Neural progenitor cell (in vitro differentiated cells): ENCODE results near the gene COMP. TPM values are rescaled to one million over a fixed set of nuclear protein-coding genes. Genes with fewer than 3 reads are reported as not detected.
A peak's percentile ranks its signal among the peaks of the same experiment; 100 is the strongest.

ENCODE experiments used
- DNase-seq: peaks from one replicate; pipeline ENCODE4 v3.0.0-alpha.2; 2016; ENCODE audit warnings: low spot score
- H2AFZ ChIP-seq: fragments of 200-600 bp; sonication (generic); replicated peaks from 2 replicates; pipeline ENCODE4 v1.6.1; 2016; ENCODE audit warnings: antibody characterized with exemption
- H3F3A ChIP-seq: fragments of 200-600 bp; sonication (generic); 2 replicates; pipeline ENCODE4 v1.6.1; 2016; ENCODE audit warnings: antibody characterized with exemption, low read depth
- H3K27ac ChIP-seq: fragments of 200-600 bp; sonication (generic); 2 replicates; pipeline ENCODE4 v1.5.1; 2016; ENCODE audit warnings: mild to moderate bottlenecking
- H3K27me3 ChIP-seq: fragments of 200-600 bp; sonication (generic); 2 replicates; pipeline ENCODE4 v1.6.1; 2016; ENCODE audit warnings: mild to moderate bottlenecking, moderate library complexity
- H3K36me3 ChIP-seq: fragments of 200-600 bp; sonication (generic); 2 replicates; pipeline ENCODE4 v1.5.1; 2016
- H3K4me1 ChIP-seq: fragments of 200-600 bp; sonication (generic); 2 replicates; pipeline ENCODE4 v1.6.1; 2016; ENCODE audit warnings: mixed run types
- H3K4me2 ChIP-seq: fragments of 200-600 bp; sonication (generic); 2 replicates; pipeline ENCODE4 v1.6.1; 2016
- H3K4me3 ChIP-seq: fragments of 200-600 bp; sonication (generic); 2 replicates; pipeline ENCODE4 v1.5.1; 2016
- H3K79me2 ChIP-seq: fragments of 200-600 bp; sonication (generic); 2 replicates; pipeline ENCODE4 v1.6.1; 2016; ENCODE audit warnings: low read depth
- H3K9ac ChIP-seq: fragments of 200-600 bp; sonication (generic); 2 replicates; pipeline ENCODE4 v1.6.1; 2016
- H3K9me3 ChIP-seq: fragments of 200-600 bp; sonication (generic); 2 replicates; pipeline ENCODE4 v1.5.1; 2016; ENCODE audit warnings: low read depth
- H4K20me1 ChIP-seq: fragments of 200-600 bp; sonication (generic); 2 replicates; pipeline ENCODE4 v1.6.1; 2016; ENCODE audit warnings: low read depth
- H3K27ac Mint-ChIP-seq: 3 replicates; pipeline ENCODE4 v1.8.0; 2021; ENCODE audit warnings: mixed read lengths
- H3K27me3 Mint-ChIP-seq: 2 replicates; pipeline ENCODE4 v1.8.0; 2022; ENCODE audit warnings: low read depth, mild to moderate bottlenecking, inconsistent platforms, moderate library complexity, mixed read lengths; ENCODE audit not compliant: insufficient read depth
- H3K36me3 Mint-ChIP-seq: 3 replicates; pipeline ENCODE4 v1.8.0; 2021; ENCODE audit warnings: mixed read lengths
- H3K4me1 Mint-ChIP-seq: 3 replicates; pipeline ENCODE4 v1.8.0; 2021; ENCODE audit warnings: mixed read lengths
- H3K4me3 Mint-ChIP-seq: 3 replicates; pipeline ENCODE4 v1.8.0; 2021; ENCODE audit warnings: mild to moderate bottlenecking, moderate library complexity, mixed read lengths
- H3K9me3 Mint-ChIP-seq: 3 replicates; pipeline ENCODE4 v1.8.0; 2020; ENCODE audit warnings: mixed read lengths
- EZH2 ChIP-seq: fragments of 200-600 bp; sonication (generic); IDR thresholded peaks from 2 replicates; pipeline ENCODE4 v1.6.1; 2017; ENCODE audit warnings: antibody characterized with exemption, mild to moderate bottlenecking, moderate library complexity
- EZH2phosphoT487 ChIP-seq: fragments of 200-600 bp; sonication (generic); IDR thresholded peaks from 2 replicates; pipeline ENCODE4 v1.6.1; 2017; ENCODE audit warnings: antibody characterized with exemption
- total RNA-seq: library from RNA; depleted of rRNA; stranded (reverse); fragments of >200 nt; gene quantifications from 2 replicates; pipeline ENCODE4 v1.2.3, GENCODE V29; 2015; ENCODE audit warnings: low replicate concordance
- TF ChIP-seq, protein P1 (sequence below): fragments of 200-600 bp; sonication (generic); IDR thresholded peaks from 2 replicates; pipeline ENCODE4 v1.5.1; 2017; ENCODE audit warnings: antibody characterized with exemption, mild to moderate bottlenecking

COMP gene
- total RNA-seq, 1 donor from 2014 or later: not detected

DNA sequence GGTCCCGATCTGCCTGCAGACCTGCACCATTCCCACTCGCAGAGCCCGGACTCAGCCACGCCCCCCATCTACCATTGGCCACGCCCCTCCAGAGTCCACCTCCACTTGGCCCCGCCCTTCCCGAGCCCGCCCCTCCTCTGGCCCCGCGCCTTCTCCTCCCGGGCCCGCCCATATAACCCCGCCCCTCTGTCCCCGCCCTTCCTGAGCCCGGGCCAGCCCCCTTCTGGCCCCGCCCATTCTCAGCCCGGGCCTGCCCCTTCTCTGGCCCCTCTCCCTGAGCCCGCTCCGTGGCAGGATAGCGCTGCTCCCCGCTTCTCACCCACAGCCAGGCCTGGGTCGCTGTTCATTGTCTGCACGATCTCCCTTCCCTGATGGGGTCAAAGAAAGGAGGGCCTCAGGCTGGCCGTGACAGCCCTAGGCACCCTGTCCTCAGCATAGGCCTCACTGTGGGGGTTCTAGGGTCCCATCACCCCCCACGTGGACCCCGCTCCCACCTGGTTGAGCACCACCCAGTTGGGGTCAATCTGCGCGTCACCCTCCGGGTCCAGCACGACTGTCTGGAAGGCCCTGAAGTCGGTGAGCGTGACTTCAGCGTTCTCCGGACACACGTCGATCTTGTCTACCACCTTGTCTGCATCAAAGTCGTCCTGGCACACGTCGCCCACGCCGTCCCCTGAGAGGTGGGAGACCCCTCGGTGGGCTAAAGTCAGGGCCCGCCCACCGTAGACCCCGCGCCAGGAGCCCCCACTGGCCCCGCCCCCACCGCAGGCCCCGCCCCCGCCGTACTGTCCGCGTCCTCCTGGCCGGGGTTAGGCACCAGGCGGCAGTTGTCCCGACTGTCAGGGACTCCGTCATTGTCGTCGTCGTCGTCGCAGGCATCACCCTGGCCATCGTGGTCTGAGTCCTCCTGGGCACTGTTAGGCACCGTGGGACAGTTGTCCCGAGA is 5.7 kb downstream of the COMP start:
- Mint-ChIP-seq H3K4me1 (peaks cover 25% of the 10 kb centered on the region), H3K4me3 (peak overlapping the region; percentile 81), H3K36me3 (peaks cover 5% of the 10 kb centered on the region), H3K9me3 (peaks cover 9% of the 10 kb centered on the region), H3K27ac (no peak overlapping the region), H3K27me3 (peaks cover 53% of the 10 kb centered on the region)
- TF ChIP-seq, protein P1, sequence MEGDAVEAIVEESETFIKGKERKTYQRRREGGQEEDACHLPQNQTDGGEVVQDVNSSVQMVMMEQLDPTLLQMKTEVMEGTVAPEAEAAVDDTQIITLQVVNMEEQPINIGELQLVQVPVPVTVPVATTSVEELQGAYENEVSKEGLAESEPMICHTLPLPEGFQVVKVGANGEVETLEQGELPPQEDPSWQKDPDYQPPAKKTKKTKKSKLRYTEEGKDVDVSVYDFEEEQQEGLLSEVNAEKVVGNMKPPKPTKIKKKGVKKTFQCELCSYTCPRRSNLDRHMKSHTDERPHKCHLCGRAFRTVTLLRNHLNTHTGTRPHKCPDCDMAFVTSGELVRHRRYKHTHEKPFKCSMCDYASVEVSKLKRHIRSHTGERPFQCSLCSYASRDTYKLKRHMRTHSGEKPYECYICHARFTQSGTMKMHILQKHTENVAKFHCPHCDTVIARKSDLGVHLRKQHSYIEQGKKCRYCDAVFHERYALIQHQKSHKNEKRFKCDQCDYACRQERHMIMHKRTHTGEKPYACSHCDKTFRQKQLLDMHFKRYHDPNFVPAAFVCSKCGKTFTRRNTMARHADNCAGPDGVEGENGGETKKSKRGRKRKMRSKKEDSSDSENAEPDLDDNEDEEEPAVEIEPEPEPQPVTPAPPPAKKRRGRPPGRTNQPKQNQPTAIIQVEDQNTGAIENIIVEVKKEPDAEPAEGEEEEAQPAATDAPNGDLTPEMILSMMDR: no peak
- TF ChIP-seq EZH2 (peak; percentile 12), EZH2phosphoT487 (peak; percentile 60)
- peak overlapping the region; percentile 26 for H3K4me3 ChIP-seq
- peaks cover 22% of the 10 kb centered on the region for H3F3A ChIP-seq
- peak; percentile 94 for DNase-seq
- H3K9me3 ChIP-seq: no peaks in the 10 kb centered on the region
- no peaks in the 10 kb centered on the region for H3K79me2 ChIP-seq
- H3K36me3 ChIP-seq: no peaks in the 10 kb centered on the region
- peaks cover 9% of the 10 kb centered on the region for H3K4me1 ChIP-seq
- peaks cover 100% of the 10 kb centered on the region for H3K27me3 ChIP-seq
- peak overlapping the region; percentile 62 for H3K4me2 ChIP-seq
- peaks cover 72% of the 10 kb centered on the region for H4K20me1 ChIP-seq
- no peak overlapping the region for H3K9ac ChIP-seq
- no peak overlapping the region for H3K27ac ChIP-seq
- no peak overlapping the region for H2AFZ ChIP-seq

DNA sequence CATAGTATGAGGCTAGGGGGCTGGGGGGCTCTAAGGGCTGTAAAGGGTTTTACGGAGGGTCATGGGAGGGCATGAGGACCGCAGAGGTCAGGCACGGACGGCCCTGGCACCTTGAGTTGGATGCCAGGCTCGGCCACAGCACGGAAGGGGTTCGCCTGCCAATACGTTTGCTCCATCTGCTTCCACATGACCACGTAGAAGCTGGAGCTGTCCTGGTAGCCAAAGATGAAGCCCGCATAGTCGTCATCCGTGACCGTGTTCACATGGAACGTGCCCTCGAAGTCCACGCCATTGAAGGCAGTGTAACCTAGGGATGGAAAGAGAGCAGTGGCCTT is 6.4 kb downstream of the COMP start:
- H3K9me3 ChIP-seq: no peaks in the 10 kb centered on the region
- H3K4me3 Mint-ChIP-seq: peak overlapping the region; percentile 81
- H2AFZ ChIP-seq: no peak overlapping the region
- H3K36me3 Mint-ChIP-seq: peaks cover 2% of the 10 kb centered on the region
- H3K27me3 ChIP-seq: peaks cover 100% of the 10 kb centered on the region
- H4K20me1 ChIP-seq: peaks cover 68% of the 10 kb centered on the region
- no peak overlapping the region for H3K4me3 ChIP-seq
- DNase-seq: no peak
- peaks cover 9% of the 10 kb centered on the region for H3K4me1 ChIP-seq
- H3K4me1 Mint-ChIP-seq: peaks cover 21% of the 10 kb centered on the region
- H3K79me2 ChIP-seq: no peaks in the 10 kb centered on the region
- no peak overlapping the region for H3K27ac ChIP-seq
- H3K36me3 ChIP-seq: no peaks in the 10 kb centered on the region
- H3K9ac ChIP-seq: no peak overlapping the region
- H3K4me2 ChIP-seq: no peak overlapping the region
- TF ChIP-seq, protein P1: no peak
- TF ChIP-seq EZH2phosphoT487: no peak
- no peak for TF ChIP-seq EZH2
- no peak overlapping the region for H3K27ac Mint-ChIP-seq
- peaks cover 19% of the 10 kb centered on the region for H3F3A ChIP-seq
- H3K27me3 Mint-ChIP-seq: peaks cover 51% of the 10 kb centered on the region
- H3K9me3 Mint-ChIP-seq: peaks cover 8% of the 10 kb centered on the region

DNA sequence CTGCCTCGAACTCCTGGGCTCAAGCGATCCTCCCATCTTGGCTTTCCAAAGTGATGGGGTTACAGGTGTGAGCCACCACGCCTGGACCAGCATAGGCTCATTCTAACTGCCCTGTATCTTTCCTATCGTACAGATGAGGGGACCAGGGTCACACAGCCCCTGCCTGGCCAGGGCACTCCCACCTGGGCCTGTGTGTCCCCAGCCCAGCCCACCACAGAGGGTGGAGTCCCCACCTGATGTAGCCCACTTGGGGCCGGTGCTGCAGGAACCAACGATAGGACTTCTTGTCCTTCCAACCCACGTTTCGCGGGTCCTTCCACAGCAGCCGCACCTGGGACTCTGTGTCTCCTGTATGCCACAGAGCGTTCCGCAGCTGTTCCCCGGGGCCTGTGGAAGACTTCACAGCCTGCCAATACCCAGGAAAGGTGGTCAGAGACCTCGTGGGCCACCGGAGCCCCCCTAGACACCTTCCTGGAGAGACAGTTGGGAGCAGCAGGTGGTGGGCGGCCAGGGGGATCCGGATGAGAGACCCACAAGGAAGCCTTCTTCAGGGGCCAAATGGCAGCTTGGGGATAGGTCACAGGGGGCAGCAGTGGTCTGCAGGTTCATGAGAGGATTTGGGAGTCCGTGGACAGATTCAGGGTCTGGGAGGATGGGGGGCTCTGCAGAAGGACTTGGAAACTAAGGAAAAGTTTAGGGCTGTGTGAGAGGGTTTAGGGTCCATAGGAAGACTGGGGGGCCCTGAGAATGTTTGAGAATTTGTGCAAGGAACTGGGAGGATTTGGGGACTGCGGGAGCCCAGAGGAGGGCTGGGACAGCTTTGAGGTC is 6.9 kb downstream of the COMP start:
- peaks cover 100% of the 10 kb centered on the region for H3K27me3 ChIP-seq
- H3K27me3 Mint-ChIP-seq: peaks cover 48% of the 10 kb centered on the region

More for the DNA sequence above, 6.9 kb downstream of the COMP start:
- H3K4me1 Mint-ChIP-seq: peaks cover 19% of the 10 kb centered on the region
- H3K36me3 Mint-ChIP-seq: peaks cover 2% of the 10 kb centered on the region
- TF ChIP-seq, protein P1: no peak
- TF ChIP-seq EZH2 (no peak), EZH2phosphoT487 (no peak)
- H2AFZ ChIP-seq: no peak overlapping the region
- no peak for DNase-seq
- H3K9me3 ChIP-seq: no peaks in the 10 kb centered on the region
- peak overlapping the region; percentile 67 for H3K4me3 Mint-ChIP-seq
- H3K36me3 ChIP-seq: no peaks in the 10 kb centered on the region
- H4K20me1 ChIP-seq: peaks cover 63% of the 10 kb centered on the region
- peaks cover 18% of the 10 kb centered on the region for H3F3A ChIP-seq
- H3K4me2 ChIP-seq: no peak overlapping the region
- no peak overlapping the region for H3K9ac ChIP-seq
- peaks cover 8% of the 10 kb centered on the region for H3K9me3 Mint-ChIP-seq
- no peak overlapping the region for H3K27ac Mint-ChIP-seq
- H3K4me3 ChIP-seq: no peak overlapping the region
- H3K4me1 ChIP-seq: peaks cover 9% of the 10 kb centered on the region
- H3K79me2 ChIP-seq: no peaks in the 10 kb centered on the region
- H3K27ac ChIP-seq: no peak overlapping the region
